GM19043 (cell line): Measurements from ENCODE around the gene SLC25A26.

Source experiments
- ATAC-seq: cut with Tn5 transposase; IDR thresholded peaks from one replicate; pipeline ENCODE4 v1.9.1; 2021; ENCODE audit warnings: low read depth; ENCODE audit not compliant: unreplicated experiment

The SLC25A26 gene, protein sequence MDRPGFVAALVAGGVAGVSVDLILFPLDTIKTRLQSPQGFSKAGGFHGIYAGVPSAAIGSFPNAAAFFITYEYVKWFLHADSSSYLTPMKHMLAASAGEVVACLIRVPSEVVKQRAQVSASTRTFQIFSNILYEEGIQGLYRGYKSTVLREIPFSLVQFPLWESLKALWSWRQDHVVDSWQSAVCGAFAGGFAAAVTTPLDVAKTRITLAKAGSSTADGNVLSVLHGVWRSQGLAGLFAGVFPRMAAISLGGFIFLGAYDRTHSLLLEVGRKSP

GRCh38 chr3:66220602-66221377 lies at the start of gene SLC25A26:
SLC25A26 (plus strand) TSS chr3:66221001; CDS start chr3:66221095, 94 bp downstream.
- peak; percentile 99 for ATAC-seq

GRCh38 chr3:66172394-66172793 lies 48.4 kb upstream of the SLC25A26 start:
- no peak for ATAC-seq

- no peak for ATAC-seq
Measured at GRCh38 chr3:66177026-66177425, 43.8 kb upstream of the SLC25A26 start.

- ATAC-seq = no peak
Measured at GRCh38 chr3:66178206-66178605, 42.6 kb upstream of the SLC25A26 start.

DNA sequence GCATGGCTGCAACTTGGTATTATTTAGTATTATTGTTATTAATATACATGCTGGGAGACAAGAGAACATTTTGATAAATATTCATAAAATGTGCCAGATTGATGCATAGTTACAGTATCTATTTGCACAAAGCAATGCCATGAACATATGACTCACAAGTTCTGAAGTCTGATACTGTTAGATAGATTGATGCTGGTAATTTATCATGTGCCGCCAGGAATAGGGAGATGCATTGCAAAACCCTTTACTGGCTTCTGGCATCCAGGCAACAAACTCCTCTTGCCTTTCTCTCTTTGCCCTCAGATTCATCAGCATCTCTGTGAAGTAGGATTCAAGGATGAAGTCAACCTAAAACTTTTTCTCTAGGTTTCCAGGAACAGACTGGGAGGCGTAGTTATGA lies 41.0 kb upstream of the SLC25A26 start:
- no peak for ATAC-seq

GRCh38 chr3:66181764-66182163 lies 39.0 kb upstream of the SLC25A26 start:
- ATAC-seq = no peak

- ATAC-seq = no peak
Measured at GRCh38 chr3:66182246-66182645, 38.6 kb upstream of the SLC25A26 start.

DNA sequence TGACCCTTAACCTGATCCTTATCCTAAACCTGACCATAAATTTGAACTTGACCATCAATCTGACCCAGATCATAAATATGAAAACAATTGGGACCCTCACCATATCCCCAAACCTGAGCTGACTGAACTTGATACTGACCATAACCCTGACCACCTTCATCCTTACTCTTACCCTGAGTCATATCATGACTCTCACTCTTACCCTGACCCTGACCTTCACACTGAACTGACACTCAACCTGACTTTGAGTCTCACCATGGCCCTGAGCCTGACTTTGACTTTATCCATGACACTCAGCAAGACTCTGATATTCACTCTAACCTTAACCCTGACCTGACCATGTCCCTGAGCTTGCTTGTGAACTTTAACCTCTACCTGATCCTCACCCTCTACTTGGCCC lies 34.3 kb upstream of the SLC25A26 start:
- no peak for ATAC-seq

DNA sequence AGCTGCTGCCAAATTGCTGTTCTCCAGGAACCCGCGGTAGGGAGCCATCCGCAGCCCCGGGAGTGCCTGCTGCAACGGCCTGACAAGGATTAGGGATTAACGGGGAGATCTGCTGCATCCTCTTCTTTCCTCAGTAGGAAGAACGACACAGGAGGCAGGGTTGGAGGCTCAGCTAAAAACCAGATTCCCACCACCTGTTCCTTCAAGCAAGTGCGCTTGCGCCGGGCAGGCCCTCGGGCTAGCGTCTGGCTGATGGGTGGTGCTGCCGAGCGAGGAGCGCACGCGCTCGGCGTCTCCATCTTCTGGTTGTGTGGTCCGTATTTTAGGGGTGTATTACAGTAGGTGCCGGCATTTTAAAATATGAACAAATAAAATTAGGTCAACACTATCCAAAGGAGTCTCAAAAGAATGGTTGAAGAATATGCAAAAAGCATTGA lies 25.4 kb upstream of the SLC25A26 start:
- ATAC-seq = no peak

GRCh38 chr3:66196633-66197032 lies 24.2 kb upstream of the SLC25A26 start:
- ATAC-seq = no peak

DNA sequence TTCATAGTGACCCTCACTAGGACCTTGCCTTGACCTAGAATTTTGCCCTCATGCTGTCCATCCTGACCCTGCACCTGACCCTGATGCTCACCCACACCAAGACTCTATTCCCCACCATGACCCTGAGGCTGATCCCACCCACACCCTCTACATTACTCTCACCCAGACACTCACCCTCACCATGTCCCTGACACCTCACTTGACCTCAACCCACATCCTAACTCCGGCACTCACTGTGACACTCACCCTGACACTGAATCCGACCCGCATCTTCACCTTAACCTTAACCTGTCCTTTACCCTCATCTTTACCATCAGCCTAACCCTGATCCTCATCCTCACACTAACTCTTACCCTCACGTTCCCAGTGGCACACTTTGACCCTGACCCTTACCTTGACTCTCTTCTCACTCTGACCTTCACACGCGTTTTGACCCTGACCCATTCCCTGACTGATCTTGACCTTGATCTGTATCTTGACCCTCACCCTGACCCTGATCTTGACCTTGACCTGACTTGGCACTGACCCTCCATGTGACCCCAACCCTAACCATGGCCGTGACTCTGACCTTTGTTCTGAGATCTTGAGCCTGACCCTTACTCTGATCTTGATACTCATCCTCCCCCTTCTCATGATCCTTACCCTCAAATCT lies 22.2 kb upstream of the SLC25A26 start:
- no peak for ATAC-seq

- no peak for ATAC-seq
Measured at GRCh38 chr3:66199089-66199473, 21.7 kb upstream of the SLC25A26 start.

GRCh38 chr3:66200147-66200546 lies 20.7 kb upstream of the SLC25A26 start:
- ATAC-seq = no peak

- ATAC-seq = no peak
Measured at GRCh38 chr3:66200786-66201185, 20.0 kb upstream of the SLC25A26 start.

- no peak for ATAC-seq
Measured at GRCh38 chr3:66203275-66203674, 17.5 kb upstream of the SLC25A26 start.

DNA sequence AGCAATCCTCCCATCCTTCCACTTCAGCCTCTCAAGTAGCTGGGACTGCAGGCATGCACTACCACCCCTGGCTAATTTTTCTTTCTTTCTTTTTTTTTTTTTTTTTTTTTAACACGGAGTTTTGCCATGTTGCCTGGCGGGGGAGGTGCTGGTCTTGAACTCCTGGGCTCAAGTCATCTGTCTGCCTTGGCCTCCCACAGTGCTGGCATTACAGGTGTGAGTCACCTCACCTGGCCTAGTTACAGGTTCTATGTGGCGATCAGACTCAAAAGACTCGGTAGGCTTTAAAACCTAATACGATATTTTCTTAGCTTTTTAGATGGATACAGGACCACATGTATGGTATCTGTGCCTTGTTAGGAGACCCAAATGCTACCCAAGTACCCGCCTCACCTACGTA lies 14.0 kb upstream of the SLC25A26 start:
- ATAC-seq = no peak

- no peak for ATAC-seq
Measured at GRCh38 chr3:66208189-66208588, 12.6 kb upstream of the SLC25A26 start.

DNA sequence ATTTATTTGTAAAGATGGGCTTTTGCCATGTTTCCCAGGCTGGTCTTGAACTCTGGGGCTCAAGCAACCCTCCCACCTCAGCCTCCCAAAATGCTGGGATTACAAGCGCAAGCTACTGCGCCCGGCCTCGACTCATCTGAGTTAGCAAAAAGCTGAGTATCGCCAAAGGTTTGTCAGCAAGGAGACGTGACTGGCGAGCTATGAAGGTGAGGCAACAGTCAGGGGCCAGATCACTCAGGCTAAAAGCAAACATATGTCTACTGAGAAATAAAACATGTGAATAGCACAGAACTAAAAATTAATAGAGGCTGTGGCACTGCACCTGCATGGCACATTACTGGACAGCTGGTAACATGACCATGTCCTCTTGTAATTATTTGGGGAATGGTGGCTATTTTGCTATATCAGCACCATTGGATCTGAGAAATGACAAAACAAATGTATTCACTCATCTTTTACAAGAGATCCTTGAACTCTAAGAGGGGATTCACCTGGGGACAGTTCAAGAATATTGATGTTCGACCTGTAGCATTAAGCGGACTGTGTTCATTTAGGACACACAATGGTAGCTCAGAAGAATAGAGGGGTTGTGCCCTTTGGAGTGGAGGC lies 10.0 kb upstream of the SLC25A26 start:
- ATAC-seq = no peak

- ATAC-seq = no peak
Measured at GRCh38 chr3:66211779-66212178, 9.0 kb upstream of the SLC25A26 start.

GRCh38 chr3:66215106-66215505 lies 5.7 kb upstream of the SLC25A26 start:
- ATAC-seq = no peak

DNA sequence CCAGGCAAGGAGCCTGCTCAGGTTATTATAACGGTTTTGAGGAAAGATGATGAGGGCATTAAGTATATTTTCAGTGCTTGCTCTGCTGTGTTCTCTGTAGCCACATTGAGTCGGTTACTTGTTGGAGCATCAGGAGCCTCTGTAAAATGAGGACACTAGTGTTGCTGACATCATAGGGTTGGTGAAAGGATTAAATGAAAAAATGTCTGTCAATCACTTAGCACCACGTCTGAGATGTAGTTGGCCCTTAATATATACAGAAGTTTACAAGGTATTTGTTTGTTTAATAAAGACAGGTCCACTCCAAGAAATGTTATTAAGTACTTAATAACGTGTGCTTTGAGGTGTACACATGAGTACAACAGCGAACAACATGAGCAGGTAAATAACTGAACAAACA lies 735 bp upstream of the SLC25A26 start:
- ATAC-seq = no peak
